Adipose tissue (tissue), 3 donors: ENCODE measurements around the gene CHI3L1. TPM values are rescaled to one million over a fixed set of nuclear protein-coding genes. Genes with fewer than 3 reads are reported as not detected.

Source experiments
- H3K27ac ChIP-seq: one replicate; pipeline ENCODE4 v1.5.1; 2013; ENCODE audit warnings: low read depth, low read length
- WGBS, 3 donors: extraction: QIAGEN DNeasy Blood & Tissue Kit; methylation state at CpG; one replicate each; pipeline ENCODE4 v1.1.7; 2013; 5-methylcytosine and 5-hydroxymethylcytosine counted together
- polyA plus RNA-seq, 3 donors: library from polyadenylated mRNA; stranded (reverse); fragments of 200-250 nt; gene quantifications; one replicate each; pipeline ENCODE4 v1.2.3, GENCODE V29; 2013
- donor health status: healthy with polysubstance abuse.
- donor health status: Bipolar disorder and iron deficiency.
- donor health status: healthy.

The CHI3L1 gene
- polyA plus RNA-seq, 3 donors: 6.1 to 191 (median 12.6) TPM

- no peak overlapping the region for H3K27ac ChIP-seq
- 80 to 91% (median 82%) methylated on average over 5 of the region's 5 CpGs for WGBS, 3 donors
Observed at GRCh38 chr1:203186091-203186445, 436 bp downstream of the CHI3L1 start.

GRCh38 chr1:203185585-203185984 is 919 bp downstream of the CHI3L1 start:
- H3K27ac ChIP-seq: no peak overlapping the region
- 84 to 92% (median 87%) methylated on average over 4 of the region's 4 CpGs for WGBS, 3 donors

- no peak overlapping the region for H3K27ac ChIP-seq
- WGBS, 3 donors: 93% methylated on average over 10 of the region's 10 CpGs
Observed at GRCh38 chr1:203185061-203185461, 1.4 kb downstream of the CHI3L1 start.

GRCh38 chr1:203184467-203184866 is 2.0 kb downstream of the CHI3L1 start:
- WGBS, 3 donors: 70 to 97% (median 83%) methylated on average over 4 of the region's 4 CpGs
- H3K27ac ChIP-seq: no peak overlapping the region

GRCh38 chr1:203183828-203184227 is 2.7 kb downstream of the CHI3L1 start:
- WGBS, 3 donors: 92 to 96% (median 93%) methylated on average over 2 of the region's 2 CpGs
- H3K27ac ChIP-seq: no peak overlapping the region

- H3K27ac ChIP-seq: no peak overlapping the region
- 84 to 95% (median 90%) methylated on average over 7 of the region's 7 CpGs for WGBS, 3 donors
Observed at GRCh38 chr1:203182387-203182953, 4.0 kb downstream of the CHI3L1 start.

- H3K27ac ChIP-seq: no peak overlapping the region
- 65 to 75% (median 74%) methylated on average over 9 to 10 of the region's 10 CpGs for WGBS, 3 donors
Observed at GRCh38 chr1:203181586-203182386, 4.7 kb downstream of the CHI3L1 start.

GRCh38 chr1:203180611-203181330 is 5.7 kb downstream of the CHI3L1 start:
- WGBS, 3 donors: 79 to 87% (median 81%) methylated on average over 11 of the region's 11 CpGs

GRCh38 chr1:203179667-203180005 is 6.9 kb downstream of the CHI3L1 start:
- 91 to 93% (median 92%) methylated on average over 9 to 10 of the region's 10 CpGs for WGBS, 3 donors
- no peak overlapping the region for H3K27ac ChIP-seq

More at GRCh38 chr1:203180611-203181330, 5.7 kb downstream of the CHI3L1 start:
- H3K27ac ChIP-seq: no peak overlapping the region

- no peak overlapping the region for H3K27ac ChIP-seq
- WGBS, 3 donors: 81 to 92% (median 89%) methylated on average over 14 of the region's 14 CpGs
Observed at GRCh38 chr1:203178821-203179666, 7.5 kb downstream of the CHI3L1 start.

GRCh38 chr1:203178083-203178482 is 8.4 kb downstream of the CHI3L1 start:
- 60 to 79% (median 79%) methylated on average over 5 of the region's 5 CpGs for WGBS, 3 donors
- no peak overlapping the region for H3K27ac ChIP-seq

GRCh38 chr1:203177470-203178039 is 8.9 kb downstream of the CHI3L1 start:
- H3K27ac ChIP-seq: no peak overlapping the region
- 50 to 62% (median 59%) methylated on average over 9 of the region's 9 CpGs for WGBS, 3 donors

GRCh38 chr1:203177036-203177405 is 9.5 kb downstream of the CHI3L1 start:
- H3K27ac ChIP-seq: no peak overlapping the region
- WGBS, 3 donors: 90 to 91% (median 91%) methylated on average over 6 of the region's 6 CpGs

GRCh38 chr1:203176273-203177035 is 10.1 kb downstream of the CHI3L1 start:
- 90 to 96% (median 96%) methylated on average over 9 of the region's 9 CpGs for WGBS, 3 donors
- no peak overlapping the region for H3K27ac ChIP-seq

GRCh38 chr1:203175827-203176241 is 10.7 kb downstream of the CHI3L1 start:
- WGBS, 3 donors: 55 to 66% (median 60%) methylated on average over 9 of the region's 9 CpGs
- no peak overlapping the region for H3K27ac ChIP-seq

GRCh38 chr1:203175237-203175826 is 11.2 kb downstream of the CHI3L1 start, which contains the start of gene MYBPH:
MYBPH (minus strand) TSS chr1:203175826; CDS start chr1:203175755, 71 bp downstream.
- WGBS, 3 donors: 81 to 88% (median 82%) methylated on average over 5 of the region's 5 CpGs
- no peak within 1 kb of the TSS for H3K27ac ChIP-seq

- 87 to 93% (median 91%) methylated on average over 12 of the region's 12 CpGs for WGBS, 3 donors
- H3K27ac ChIP-seq: no peak overlapping the region
Observed at GRCh38 chr1:203174324-203174985, 12.0 kb downstream of the CHI3L1 start.
